Activated effector memory CD4-positive, alpha-beta T cell treated with Interleukin-2 at 50 U/mL for 16 hours (primary cell): Measurements from ENCODE around the gene ASPDH.

Source experiments
- DNase-seq: peaks from one replicate; pipeline ENCODE4 v3.0.0-alpha.2; 2020

Gene ASPDH

DNA sequence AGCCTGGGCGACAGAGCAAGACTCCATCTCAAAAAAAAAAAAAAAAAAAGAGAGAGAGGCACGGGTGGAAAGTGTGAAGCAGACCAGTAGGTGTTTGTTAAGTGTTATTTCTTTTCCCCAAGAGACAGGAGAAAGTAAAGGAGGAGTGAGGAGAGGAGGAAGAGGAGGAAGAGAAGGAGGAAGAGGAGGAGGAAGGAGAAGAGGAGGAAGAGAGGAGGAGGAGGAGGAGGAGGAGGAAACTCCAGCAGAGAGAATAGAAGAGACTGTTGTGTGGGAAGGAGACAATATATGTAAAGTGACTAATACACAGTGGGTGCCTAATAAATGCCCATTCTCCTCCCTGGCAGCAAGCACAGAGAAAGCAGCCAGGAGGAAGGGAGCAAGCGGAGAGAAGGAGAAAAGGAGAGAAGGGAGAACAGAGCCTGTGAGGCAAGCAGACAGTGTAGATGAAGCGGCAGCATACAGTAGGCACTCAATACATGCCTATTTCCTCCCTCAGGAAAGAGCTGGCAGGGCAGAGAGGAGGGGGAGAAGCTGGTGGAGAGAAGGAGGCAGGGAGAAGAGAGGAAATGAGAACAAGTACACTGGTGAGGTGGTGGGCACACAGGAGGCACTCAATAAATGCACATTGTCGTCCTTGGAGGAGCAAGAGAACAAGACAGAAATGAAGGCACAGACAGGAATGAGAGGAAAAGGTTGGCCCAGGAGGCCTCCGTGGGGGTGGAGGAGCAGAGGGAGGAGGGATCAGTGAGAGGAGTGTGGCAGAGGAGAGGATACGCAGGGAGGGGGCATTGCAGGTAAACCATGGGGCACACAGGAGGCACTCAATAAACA is 19.3 kb downstream of the ASPDH start:
- DNase-seq: no peak

DNA sequence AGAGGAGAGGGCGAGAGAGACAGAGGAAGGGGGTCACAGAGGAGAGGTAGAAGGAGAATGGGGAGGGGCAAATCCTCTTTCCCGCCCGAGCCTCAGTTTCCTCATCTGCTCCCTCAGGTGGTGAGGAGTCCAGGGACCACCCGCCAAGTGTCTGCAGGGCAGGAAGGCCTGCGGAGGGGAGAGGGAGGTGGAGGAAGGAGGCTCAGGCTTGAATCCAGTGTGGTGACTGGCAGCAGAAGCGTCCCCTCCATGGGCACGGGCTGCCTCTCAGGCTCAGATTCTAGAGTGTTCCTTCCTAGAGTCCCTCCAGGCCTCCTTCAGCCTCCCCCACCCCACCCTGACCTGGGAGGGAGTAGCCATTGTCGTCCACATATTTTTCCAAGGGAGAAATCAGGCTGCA is 20.5 kb downstream of the ASPDH start:
- DNase-seq: no peak

DNA sequence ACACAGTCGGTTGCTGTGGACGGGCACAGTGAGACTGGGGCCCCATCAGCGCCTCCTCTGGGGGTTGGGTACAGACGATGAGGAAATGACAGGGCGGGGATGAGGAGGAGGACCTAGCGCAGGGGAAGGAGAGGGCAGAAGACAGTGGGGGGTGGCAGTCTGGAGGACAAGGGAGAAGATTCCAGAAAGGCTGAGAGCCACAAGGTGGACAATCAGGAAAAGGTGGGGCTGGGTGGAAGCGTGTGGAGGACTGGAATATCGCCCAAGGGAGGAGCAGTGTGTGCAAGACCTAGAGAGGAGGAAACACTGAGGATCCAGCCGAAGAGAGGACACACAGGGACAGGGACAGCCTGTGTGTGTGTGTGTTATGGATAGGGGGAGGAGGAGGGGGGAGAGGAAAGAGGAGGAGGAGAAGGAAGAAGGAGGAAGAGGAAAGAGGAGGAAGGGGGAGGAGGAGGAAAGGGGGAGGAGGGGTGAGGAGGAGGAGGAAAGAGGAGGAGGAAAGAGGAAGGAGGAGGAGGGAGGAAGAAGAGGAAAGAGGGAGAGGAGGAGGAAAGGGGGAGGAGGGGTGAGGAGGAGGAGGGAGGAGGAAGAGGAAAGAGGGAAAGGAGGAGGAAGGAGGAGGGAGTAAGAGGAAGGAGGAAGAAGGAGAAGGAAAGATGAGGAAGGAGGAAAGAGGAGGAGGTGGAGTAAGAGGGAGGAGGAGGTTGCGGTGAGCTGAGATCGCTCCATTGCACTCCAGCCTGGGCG is 21.2 kb downstream of the ASPDH start:
- no peak for DNase-seq

DNA sequence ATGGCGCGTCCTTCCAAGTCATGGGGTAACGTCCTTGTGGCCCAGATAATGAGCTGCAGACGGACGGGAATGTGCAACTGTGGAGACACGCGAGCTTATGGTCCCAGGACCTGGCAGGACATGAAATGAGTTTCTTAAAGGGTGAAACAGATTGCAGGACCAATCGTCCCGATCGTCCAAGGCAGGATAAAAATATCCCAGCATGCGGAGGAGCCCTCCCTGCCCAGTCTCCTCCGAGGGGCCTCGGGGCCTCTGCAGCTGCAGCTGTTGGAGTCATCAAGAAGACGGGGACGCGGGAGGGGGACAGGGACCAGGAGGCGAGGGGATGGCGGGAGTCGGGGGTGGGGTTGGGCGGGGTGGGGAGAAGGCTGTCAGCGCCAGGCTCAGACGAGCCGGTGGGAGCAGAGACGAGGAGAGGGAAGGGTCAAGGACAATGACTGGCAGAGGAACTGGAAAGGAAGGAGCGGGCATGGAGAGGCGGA is 22.7 kb downstream of the ASPDH start:
- no peak for DNase-seq

DNA sequence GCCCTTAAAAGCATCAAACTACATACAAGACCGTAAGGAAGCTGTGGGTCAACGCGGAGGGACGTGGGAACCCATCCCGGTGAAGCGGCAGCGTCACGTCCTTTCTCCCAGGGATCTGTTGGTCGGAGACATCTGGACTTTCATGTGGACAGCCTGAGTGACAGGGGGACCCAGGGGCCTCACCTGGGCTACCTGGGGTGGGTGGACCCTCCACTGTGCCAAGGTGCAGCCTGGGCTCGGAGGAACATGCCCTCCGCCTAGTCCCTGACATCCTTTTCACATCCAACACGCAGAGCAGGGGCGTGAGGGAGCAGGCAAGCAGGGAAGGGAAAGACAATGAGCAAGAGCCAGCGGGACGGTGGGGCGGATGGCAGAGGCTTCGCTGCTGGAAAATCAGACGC is 23.3 kb downstream of the ASPDH start:
- DNase-seq: no peak

DNA sequence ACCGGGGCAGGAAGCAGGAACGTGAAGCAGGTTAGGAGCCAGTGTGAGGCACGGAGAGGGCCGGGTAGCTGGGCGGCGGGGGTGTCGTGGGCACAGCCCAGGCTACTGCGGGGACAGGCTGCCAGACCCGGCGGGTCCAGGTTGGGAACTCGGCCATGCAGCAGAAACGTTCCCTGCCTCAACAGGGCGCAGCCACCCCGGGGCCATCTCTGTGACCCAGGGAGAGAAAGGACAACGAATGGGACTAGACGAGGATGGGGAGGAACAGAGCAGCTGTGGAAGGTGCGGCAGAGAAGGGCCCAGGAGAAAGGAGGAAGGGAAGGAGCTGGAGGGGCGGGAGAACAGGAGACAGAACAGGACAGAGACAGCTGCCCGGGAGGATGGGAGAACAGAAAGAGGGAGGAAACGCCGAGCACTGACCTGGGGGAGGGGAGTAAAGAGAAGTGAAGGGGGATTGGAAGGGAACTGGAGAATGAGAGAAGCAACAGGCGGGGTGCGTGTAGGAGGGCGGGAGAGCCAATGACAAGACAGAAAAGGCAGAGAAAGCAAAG is 24.2 kb downstream of the ASPDH start:
- DNase-seq: no peak

DNA sequence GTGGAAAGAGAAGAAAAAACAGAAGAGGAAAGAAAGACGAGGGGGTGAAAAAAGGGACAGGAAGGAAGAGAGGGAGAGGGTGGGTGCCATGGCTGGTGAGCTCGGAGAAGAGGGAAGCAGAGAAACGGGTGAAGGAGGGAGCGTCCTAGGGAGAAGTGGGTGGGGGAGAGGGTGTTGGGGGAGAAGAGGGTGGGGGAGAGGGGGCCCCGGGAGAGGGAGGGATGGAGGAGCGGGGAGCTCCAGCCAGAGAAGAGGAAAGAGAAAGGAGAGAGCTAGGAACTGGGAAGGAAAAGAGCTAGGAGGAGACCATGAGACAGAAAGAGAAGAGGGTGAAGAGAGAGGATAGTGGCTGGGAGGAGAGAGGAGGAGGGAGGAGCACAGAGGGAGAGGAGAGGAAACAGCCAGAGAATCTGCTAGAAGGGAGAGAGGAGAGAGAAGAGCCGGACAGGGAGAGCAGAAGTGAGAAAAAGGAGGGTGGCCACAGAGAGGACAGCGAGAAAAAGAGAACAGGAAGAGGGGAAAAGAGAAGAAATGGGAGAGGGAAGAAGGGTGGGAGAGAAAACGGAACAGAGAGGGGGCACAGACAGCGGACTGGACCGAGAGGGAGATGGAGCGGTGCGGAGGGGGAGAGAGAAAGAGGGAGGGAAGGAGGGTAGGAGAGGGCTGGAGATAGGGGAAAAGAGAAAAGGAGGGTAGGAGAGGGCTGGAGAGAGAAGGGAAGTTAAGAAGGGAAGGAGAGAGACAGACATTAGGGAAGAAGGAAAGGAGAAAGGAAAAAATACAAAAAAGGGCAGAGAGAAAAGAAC is 25.1 kb downstream of the ASPDH start:
- DNase-seq: no peak

DNA sequence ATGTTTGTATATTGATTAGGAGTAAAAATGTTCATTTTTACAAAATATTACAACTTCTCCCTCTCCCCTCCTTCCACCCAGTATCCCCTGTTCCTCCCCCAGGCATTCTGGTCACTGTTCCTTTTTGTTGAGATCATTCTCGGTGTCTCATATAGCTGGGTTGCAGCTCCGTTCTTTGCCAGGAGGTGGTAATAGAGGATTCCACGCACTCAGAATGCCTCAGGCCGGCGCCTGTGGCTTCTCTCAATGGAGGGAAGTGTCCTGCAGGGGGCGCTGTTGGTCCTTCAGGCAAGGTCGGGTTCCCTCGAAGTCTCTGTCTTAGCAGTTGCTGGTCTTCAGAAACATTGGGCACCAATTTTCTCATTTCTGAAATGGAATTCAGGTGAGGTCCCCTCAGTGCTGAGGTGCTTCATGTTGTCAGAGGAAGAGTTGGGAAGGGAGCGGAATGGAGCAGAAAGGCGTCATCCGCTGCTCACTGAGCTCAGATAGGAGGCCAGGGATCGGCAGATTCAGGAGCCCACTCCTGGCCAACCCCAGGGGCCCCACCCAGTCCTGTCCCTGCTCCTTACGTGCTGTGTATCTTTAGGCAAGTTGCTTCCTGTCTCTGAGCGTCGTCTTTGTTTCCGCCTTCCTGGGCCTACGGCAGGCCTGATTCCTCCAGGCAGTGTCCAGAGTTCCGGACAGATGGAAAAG is 26.7 kb downstream of the ASPDH start:
- no peak for DNase-seq

DNA sequence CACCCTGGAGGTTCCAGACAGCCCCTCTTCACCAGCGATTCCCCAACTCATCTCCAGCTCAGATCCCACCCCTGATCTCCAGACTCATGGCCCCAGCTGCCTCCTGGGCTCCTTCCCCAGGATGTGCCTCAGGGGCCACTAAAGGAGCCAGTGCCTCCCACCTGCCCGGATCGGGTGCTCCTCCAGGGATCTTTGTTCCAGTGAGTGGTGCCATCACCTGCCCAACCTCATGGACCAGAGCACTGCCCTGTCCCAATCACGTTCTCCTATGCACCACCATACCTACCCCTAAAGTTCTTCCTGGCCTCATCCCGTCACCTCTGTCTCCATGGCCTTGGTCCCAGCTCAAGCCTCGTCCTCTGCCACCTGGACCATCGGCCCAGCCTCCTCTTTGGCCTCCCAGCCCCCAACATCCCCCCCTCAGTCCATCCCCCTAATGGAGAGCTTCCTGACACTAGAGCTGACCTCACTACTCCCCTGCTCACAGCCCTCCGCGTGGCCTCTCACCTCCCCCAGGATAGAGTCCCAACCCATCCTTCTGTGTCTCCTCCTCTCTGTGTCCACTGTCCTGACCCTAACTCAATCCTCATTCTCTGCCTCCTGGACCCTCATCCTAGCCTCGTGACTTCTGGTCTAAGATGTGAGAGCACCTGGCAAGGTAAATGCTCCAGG is 28.3 kb downstream of the ASPDH start:
- no peak for DNase-seq

DNA sequence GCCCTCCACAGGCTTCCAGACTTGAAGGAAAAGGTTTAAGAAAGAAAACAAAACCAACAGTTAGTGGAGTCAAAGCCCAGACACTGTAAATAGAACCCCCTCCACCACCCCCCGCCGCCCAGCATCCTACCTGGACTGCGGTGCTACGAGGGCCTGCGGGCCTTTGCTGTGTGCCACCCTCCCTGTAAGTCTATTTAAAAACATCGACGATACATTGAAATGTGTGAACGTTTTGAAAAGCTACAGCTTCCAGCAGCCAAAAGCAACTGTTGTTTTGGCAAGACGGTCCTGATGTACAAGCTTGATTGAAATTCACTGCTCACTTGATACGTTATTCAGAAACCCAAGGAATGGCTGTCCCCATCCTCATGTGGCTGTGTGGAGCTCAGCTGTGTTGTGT is 30.8 kb downstream of the ASPDH start:
- no peak for DNase-seq

DNA sequence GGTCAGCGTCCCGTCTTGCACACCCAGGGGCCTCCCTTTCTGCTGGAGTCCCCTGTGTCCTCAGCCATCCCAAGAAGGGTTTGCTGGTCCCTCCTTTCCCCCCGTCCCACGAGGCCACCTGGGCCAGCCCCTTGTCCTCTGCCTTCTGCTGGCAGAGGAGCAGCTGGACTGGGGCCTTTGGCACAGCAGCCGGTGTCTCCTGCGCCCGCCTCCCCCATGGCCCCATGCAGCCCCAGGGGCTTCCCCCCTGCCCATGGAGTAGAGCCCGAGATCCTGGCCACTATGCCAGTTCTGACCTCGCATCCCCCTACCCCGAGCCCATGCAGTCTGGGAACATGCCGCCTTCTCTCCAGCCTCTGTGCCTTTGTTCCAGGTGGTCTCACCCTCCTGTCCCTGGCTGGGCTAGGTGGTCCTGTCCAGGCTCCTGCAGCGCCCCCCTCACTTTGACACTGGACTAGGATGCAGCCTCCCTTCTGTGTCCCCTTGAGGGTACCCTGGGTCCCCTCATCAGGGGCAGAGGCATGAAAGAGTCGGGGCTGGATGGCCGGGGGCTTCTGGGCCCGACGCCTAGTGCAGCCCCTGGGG is 31.4 kb downstream of the ASPDH start:
- DNase-seq: no peak

DNA sequence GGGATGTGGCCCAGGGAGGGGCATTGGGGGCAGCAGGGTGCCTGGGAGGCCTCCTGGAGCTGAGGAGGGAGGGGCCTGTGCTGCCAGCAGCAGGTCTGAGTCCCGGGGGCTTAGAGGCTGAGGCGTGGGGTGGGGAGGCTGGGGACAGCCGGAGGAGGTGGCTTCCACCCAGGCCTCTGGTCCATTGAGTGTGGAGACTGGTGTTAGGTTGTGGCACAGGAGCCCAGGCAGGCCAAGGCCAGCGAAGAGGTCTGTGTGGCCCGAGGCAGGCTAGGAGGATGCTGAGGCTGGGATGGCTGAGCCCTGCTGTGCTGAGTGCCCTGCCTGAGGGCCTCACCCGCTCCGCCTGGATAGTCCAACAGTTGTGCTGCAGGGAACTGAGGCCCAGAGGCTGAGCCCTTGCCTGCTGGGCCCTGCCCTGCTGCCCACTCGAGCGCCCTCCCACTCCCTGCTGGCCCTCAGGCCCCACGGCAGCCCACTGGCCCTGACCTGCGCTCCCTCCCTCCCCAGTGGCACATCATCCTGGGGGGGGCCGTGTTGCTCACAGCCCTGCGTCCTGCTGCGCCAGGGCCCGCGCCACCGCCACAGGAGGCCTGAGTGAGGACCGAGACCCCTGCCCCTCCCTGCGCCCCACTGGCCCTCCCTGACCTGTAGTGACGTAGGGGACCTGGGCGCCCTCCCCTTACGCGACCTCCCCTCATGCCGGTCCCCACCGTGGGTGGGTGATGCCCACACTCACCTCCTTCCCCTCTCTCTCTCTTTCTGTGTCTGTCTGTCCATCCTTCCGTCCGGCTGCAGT is 32.2 kb downstream of the ASPDH start:
- DNase-seq: no peak

DNA sequence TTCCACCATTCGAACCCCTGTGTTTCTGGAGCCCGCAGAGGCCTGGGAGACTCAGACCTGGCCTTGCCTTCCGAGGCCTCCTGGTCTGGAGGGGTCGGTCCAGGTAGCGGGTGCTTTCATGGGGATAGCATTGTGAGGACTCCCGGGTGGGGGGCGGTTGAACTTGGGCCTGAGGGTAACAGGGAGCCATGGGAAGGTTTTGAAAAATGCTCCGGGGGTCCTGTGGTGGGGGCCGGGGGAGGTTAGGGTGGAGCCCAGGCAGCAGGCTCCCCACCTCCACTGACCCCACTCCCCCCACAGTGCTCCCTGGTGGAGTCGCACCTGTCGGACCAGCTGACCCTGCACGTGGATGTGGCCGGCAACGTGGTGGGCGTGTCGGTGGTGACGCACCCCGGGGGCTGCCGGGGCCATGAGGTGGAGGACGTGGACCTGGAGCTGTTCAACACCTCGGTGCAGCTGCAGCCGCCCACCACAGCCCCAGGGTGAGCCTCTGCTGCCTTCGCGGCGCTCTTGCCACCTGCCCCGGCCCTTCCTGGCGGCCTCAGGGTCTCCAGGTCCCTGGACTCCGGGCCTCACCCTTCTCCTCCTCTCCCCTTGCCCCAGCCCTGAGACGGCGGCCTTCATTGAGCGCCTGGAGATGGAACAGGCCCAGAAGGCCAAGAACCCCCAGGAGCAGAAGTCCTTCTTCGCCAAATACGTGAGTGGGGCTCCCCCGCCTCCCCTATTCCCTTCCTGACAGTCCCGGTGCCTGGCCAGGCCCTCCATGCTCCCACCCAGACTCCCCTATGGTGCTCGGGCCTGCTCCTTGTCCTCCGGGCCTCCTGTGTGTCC is 33.2 kb downstream of the ASPDH start:
- no peak for DNase-seq

DNA sequence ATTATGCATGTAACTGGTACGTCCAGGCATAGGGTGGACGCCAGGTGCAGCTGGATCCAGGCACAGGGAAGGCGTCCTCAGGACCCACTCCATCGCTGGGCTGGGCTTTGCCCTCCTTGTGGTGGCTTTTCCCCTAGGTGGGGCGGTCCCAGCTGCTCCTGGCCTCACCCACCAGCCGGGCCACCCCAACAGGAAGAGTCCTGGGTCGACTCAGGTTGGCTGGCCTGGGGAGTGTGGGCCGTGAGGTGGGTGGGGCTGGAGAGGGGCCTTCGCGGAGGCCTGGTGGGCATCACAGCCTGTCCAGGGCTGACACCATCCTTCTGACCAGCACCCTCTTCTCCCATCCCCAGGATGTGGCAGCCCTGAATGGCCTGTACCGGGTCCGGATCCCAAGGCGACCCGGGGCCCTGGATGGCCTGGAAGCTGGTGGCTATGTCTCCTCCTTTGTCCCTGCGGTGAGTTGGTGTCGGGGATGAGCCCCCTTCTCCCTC is 33.9 kb downstream of the ASPDH start:
- DNase-seq: no peak

DNA sequence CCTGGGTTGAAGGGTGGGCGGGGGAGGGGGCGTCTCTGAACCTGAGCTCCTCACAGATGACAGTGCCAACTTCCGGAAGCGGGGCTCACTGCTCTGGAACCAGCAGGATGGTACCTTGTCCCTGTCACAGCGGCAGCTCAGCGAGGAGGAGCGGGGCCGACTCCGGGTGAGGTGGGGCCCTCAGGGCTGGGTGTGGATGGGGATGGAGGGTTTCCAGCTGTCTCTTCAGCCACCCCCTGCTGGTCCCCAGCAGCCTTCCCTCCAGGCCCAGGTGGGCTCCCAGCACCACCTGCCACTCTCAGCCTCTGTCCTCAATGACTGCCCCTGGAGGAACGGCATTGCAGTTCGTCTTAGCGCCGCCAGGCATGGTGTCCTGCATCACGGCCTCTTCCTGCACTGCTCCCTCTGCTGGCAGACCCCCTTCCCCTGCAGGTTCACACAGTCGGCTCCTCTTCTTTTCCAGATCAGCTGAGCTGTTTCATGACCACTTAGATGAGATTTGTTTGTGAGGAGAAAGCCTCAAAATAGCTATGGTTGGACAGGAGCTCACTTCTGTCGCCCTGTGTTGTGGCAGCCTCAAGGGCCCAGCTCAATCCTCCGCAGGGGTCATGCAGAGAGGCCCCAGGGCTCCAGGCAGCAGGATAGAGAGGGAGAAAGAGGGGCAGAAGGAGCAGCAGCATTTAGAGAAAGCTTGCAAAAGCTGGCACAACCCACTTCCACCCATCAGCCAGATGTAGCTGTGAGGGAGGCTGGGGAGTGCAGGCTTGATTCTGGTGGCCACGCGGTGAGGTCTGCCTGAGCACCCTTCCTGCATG is 34.6 kb downstream of the ASPDH start:
- DNase-seq: no peak

DNA sequence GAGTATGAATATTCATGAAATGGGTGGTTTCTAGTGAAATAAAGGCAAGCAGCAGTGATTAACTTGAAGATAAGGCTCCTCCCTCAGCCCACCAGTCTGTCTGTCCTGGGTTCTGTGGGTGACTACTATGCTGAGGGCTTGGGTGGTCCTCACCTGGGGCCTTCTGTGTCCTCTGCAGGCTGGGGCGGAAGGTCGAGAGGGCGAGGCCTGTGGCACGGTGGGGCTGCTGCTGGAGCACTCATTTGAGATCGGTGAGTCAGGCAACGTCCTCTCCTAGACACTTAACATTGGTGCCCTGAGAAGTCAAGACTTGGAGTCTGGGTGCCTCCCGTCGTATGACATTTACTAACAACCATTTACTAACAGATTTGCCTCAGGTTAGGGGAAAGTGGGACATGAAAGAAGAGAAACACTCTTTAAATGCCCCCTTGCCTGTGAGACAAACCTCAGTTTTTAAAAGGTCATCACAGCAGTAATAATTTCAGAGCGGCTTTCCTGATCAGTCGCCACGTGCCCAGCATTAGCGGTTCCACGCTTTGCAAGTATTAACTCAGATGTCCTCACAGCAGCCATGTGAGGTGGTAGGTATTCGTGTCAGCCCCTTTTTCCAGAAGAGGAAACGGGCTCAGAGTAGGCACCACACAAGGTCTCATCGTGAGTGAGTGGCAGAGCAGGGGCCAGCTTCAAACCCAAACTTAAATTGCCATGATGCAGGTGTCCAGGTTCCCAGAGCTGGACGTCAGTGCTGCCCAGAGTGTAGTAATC is 35.8 kb downstream of the ASPDH start:
- no peak for DNase-seq

DNA sequence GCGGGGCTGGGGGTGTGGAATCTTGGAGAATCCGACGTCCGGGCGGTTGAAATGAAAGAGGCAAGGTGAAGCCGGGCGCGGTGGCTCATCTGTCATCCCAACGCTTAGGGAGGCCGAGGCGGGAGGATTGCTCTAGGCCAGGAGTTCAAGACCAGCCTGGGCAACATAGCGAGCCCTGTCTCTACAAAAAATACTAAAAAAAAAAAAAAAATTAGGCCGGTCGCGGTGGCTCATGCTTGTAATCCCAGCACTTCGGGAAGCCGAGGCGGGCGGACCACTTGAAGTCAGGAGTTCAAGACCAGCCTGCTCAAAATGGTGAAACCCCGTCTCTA is 36.8 kb downstream of the ASPDH start:
- DNase-seq: no peak
